Measurements from ENCODE around the gene BEND4. TPM values are rescaled to one million over a fixed set of nuclear protein-coding genes. Genes with fewer than 3 reads are reported as not detected.

Gene BEND4
- total RNA-seq, 1 donor from 2014 or later: 16.3 TPM

DNA sequence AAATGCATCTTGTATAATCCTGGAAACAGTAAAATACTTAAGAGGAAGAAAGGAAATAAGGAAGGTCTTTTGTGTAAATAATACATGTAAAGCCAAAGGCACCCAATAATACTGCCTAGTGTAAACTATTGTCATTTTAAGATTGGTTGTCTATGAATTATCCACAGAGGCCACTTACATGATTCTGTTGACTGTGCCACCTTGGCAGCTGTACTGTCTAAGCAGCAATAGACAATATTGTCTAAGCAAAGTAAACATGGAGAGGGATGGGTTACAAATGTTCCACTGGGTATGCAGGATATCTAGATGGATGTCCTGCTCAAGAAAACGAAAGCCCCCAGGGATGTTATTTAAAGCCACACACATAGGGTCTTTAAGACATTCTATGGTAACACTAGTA, 19.4 kb downstream of the BEND4 start:
- Mint-ChIP-seq H3K27me3 (ENCODE audit: unreplicated experiment) (no peaks in the 10 kb centered on the region), H3K27ac (ENCODE audit: unreplicated experiment) (no peak overlapping the region), H3K4me3 (ENCODE audit: unreplicated experiment) (no peak overlapping the region), H3K9me3 (ENCODE audit: unreplicated experiment) (no peaks in the 10 kb centered on the region), H3K4me1 (ENCODE audit: unreplicated experiment) (peaks cover 6% of the 10 kb centered on the region), H3K36me3 (ENCODE audit: low read depth, unreplicated experiment) (peaks cover 6% of the 10 kb centered on the region)
- TF ChIP-seq, protein P1, sequence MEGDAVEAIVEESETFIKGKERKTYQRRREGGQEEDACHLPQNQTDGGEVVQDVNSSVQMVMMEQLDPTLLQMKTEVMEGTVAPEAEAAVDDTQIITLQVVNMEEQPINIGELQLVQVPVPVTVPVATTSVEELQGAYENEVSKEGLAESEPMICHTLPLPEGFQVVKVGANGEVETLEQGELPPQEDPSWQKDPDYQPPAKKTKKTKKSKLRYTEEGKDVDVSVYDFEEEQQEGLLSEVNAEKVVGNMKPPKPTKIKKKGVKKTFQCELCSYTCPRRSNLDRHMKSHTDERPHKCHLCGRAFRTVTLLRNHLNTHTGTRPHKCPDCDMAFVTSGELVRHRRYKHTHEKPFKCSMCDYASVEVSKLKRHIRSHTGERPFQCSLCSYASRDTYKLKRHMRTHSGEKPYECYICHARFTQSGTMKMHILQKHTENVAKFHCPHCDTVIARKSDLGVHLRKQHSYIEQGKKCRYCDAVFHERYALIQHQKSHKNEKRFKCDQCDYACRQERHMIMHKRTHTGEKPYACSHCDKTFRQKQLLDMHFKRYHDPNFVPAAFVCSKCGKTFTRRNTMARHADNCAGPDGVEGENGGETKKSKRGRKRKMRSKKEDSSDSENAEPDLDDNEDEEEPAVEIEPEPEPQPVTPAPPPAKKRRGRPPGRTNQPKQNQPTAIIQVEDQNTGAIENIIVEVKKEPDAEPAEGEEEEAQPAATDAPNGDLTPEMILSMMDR (IDR thresholded peaks at IDR 0.05; ENCODE audit: unreplicated experiment): no peak
- DNase-seq (ENCODE audit: low spot score): no peak

DNA sequence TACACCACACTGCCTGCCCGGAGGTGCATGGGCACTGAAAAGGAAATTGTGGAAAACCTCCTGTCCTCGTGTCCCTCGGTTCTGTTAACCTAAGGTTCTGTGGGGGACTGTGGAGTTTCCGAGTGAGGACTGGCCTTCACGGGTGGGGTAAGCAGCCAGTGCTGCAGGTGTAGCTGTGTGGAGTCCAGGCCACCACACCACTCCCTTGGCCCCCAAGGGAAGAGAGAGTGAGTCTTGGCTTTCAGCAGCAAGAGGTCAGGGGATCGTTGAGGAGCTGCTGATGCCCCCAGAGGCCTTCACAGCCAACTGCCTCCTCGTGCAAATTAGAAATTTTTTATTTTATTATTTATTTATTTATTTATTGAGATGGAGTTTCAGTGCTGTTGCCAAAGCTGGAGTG, 20.4 kb downstream of the BEND4 start:
- peaks cover 14% of the 10 kb centered on the region for H3K4me1 Mint-ChIP-seq (ENCODE audit: unreplicated experiment)
- no peak overlapping the region for H3K4me3 Mint-ChIP-seq (ENCODE audit: unreplicated experiment)
- TF ChIP-seq, protein P1 (IDR thresholded peaks at IDR 0.05; ENCODE audit: unreplicated experiment): no peak
- no peak overlapping the region for H3K27ac Mint-ChIP-seq (ENCODE audit: unreplicated experiment)
- no peaks in the 10 kb centered on the region for H3K9me3 Mint-ChIP-seq (ENCODE audit: unreplicated experiment)
- H3K36me3 Mint-ChIP-seq (ENCODE audit: low read depth, unreplicated experiment): peaks cover 6% of the 10 kb centered on the region
- DNase-seq (ENCODE audit: low spot score): no peak
- no peaks in the 10 kb centered on the region for H3K27me3 Mint-ChIP-seq (ENCODE audit: unreplicated experiment)

DNA sequence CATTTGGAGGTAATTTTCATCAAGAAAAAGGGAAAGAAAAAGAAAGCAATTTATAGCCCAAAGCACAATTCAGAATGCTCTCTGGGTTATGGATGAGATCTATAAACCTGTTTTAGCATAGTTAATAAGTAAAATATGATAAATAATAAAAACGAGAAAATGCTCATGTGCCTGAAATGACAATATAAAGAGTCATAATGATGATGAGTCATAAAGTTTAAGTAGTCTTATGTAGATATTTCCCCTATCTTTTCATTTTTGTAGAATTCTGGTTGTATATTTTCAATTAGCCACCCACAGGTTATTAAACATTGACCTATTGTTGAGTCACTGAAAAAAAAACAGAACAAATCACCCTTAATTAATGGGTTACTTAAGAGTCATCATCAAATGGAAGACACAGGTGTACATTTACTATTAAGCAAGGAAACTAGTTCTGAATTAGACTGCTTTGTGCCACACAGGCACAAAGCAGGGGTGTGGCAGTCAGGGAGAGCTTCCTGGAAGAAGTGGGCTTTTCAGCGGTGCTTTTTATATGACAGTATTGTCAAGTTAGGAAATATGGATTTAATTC, 29.3 kb downstream of the BEND4 start:
- H3K27me3 Mint-ChIP-seq (ENCODE audit: unreplicated experiment): no peaks in the 10 kb centered on the region

DNA sequence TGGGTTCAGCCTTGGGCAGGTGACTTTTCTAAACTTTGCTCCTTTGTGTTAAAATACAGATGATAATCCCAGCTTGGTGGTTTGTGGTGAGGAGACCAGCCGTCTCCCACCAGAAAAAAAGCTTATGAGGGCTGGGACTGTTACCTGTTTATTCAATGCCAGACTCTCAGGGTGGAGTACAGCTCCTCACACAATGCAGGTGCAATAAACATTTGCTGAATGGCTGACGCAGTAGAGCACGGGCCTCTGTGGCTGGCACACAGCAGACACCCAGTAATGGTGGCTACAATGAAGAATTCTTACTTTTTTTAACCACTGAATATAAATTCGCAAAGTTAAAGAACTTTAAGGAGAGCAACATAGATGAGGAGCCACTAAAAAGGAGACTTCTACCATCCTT, 30.2 kb downstream of the BEND4 start:
- no peak overlapping the region for H3K4me3 Mint-ChIP-seq (ENCODE audit: unreplicated experiment)
- no peak overlapping the region for H3K27ac Mint-ChIP-seq (ENCODE audit: unreplicated experiment)
- H3K4me1 Mint-ChIP-seq (ENCODE audit: unreplicated experiment): peaks cover 10% of the 10 kb centered on the region
- TF ChIP-seq, protein P1 (IDR thresholded peaks at IDR 0.05; ENCODE audit: unreplicated experiment): no peak
- no peaks in the 10 kb centered on the region for H3K9me3 Mint-ChIP-seq (ENCODE audit: unreplicated experiment)
- H3K27me3 Mint-ChIP-seq (ENCODE audit: unreplicated experiment): no peaks in the 10 kb centered on the region
- peaks cover 21% of the 10 kb centered on the region for H3K36me3 Mint-ChIP-seq (ENCODE audit: low read depth, unreplicated experiment)
- no peak for DNase-seq (ENCODE audit: low spot score)

More for the DNA sequence above, 29.3 kb downstream of the BEND4 start:
- H3K4me1 Mint-ChIP-seq (ENCODE audit: unreplicated experiment): peaks cover 16% of the 10 kb centered on the region
- H3K9me3 Mint-ChIP-seq (ENCODE audit: unreplicated experiment): no peaks in the 10 kb centered on the region
- H3K27ac Mint-ChIP-seq (ENCODE audit: unreplicated experiment): no peak overlapping the region
- TF ChIP-seq, protein P1 (IDR thresholded peaks at IDR 0.05; ENCODE audit: unreplicated experiment): no peak
- no peak overlapping the region for H3K4me3 Mint-ChIP-seq (ENCODE audit: unreplicated experiment)
- H3K36me3 Mint-ChIP-seq (ENCODE audit: low read depth, unreplicated experiment): peaks cover 21% of the 10 kb centered on the region
- no peak for DNase-seq (ENCODE audit: low spot score)

DNA sequence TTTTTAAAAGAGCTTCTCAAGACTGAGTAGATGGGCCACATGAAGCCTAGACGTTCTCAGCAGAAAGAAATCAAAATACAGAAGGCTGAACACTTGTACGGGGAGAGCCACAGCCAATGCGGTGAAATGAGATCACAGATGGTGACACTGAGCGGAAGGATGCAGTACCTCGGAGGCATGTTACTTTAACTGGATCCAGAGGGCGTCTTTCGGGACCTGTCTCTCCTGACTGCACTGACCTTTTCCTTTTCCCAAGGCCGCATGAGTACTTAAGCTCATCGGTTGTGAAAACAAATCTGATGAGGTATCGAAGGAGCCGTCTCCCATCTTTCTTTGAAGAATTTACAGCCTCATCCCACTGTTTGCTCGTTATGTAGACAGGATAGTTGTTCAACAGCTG, 32.6 kb downstream of the BEND4 start:
- DNase-seq (ENCODE audit: low spot score): no peak
- Mint-ChIP-seq H3K9me3 (ENCODE audit: unreplicated experiment) (no peaks in the 10 kb centered on the region), H3K27ac (ENCODE audit: unreplicated experiment) (no peak overlapping the region), H3K4me3 (ENCODE audit: unreplicated experiment) (no peak overlapping the region), H3K27me3 (ENCODE audit: unreplicated experiment) (no peaks in the 10 kb centered on the region), H3K36me3 (ENCODE audit: low read depth, unreplicated experiment) (peaks cover 21% of the 10 kb centered on the region), H3K4me1 (ENCODE audit: unreplicated experiment) (peaks cover 2% of the 10 kb centered on the region)
- TF ChIP-seq, protein P1 (IDR thresholded peaks at IDR 0.05; ENCODE audit: unreplicated experiment): no peak
